NOMO-1 (cell line): Measurements from ENCODE around the gene PLCH1.

ENCODE experiments used
- DNase-seq, 2 experiments: peaks; one replicate each; lab custom pipeline; 2025; ENCODE audit not compliant: unreplicated experiment in 2 of 2; lab: John Stamatoyannopoulos, UW

PLCH1 gene

GRCh38 chr3:155554777-155555451, 190.0 kb downstream of the PLCH1 start:
- DNase-seq: peak in 1 of 2 experiments; percentile 31

- DNase-seq: no peak
Measured at GRCh38 chr3:155553780-155554179, 191.1 kb downstream of the PLCH1 start.

GRCh38 chr3:155553326-155553725, 191.5 kb downstream of the PLCH1 start:
- no peak for DNase-seq

- DNase-seq: no peak
Measured at GRCh38 chr3:155550391-155550790, 194.5 kb downstream of the PLCH1 start.

GRCh38 chr3:155549087-155549486, 195.8 kb downstream of the PLCH1 start:
- no peak for DNase-seq

- DNase-seq: no peak
Measured at GRCh38 chr3:155548195-155548594, 196.7 kb downstream of the PLCH1 start.

GRCh38 chr3:155535098-155535497, 209.8 kb downstream of the PLCH1 start:
- DNase-seq: no peak

- DNase-seq: no peak
Measured at GRCh38 chr3:155528579-155528978, 216.3 kb downstream of the PLCH1 start.

- no peak for DNase-seq
Measured at GRCh38 chr3:155525324-155525833, 219.5 kb downstream of the PLCH1 start.

GRCh38 chr3:155520463-155520862, 224.4 kb downstream of the PLCH1 start:
- DNase-seq: no peak

- no peak for DNase-seq
Measured at GRCh38 chr3:155519078-155519477, 225.8 kb downstream of the PLCH1 start.

GRCh38 chr3:155517903-155518302, 227.0 kb downstream of the PLCH1 start:
- DNase-seq: no peak

GRCh38 chr3:155516439-155516838, 228.4 kb downstream of the PLCH1 start:
- peak in 1 of 2 experiments; percentile 3 for DNase-seq

GRCh38 chr3:155512867-155513261, 232.0 kb downstream of the PLCH1 start:
- no peak for DNase-seq

GRCh38 chr3:155512175-155512866, 232.6 kb downstream of the PLCH1 start:
- no peak for DNase-seq

- DNase-seq: no peak
Measured at GRCh38 chr3:155504682-155505081, 240.2 kb downstream of the PLCH1 start.

GRCh38 chr3:155502630-155503029, 242.2 kb downstream of the PLCH1 start:
- DNase-seq: no peak

- DNase-seq: no peak
Measured at GRCh38 chr3:155500194-155500818, 244.6 kb downstream of the PLCH1 start.

- DNase-seq: no peak
Measured at GRCh38 chr3:155497930-155498647, 246.8 kb downstream of the PLCH1 start.

- DNase-seq: no peak
Measured at GRCh38 chr3:155496206-155496605, 248.7 kb downstream of the PLCH1 start.

- DNase-seq: no peak
Measured at GRCh38 chr3:155495387-155495786, 249.5 kb downstream of the PLCH1 start.
